ENCODE results near the gene PAX6. TPM values are rescaled to one million over a fixed set of nuclear protein-coding genes. Genes with fewer than 3 reads are reported as not detected.

The PAX6 gene
- total and polyA plus RNA-seq, 9 of the 15 experiments (the other 6 are each of a cell fraction or from before 2014, with no cell fraction given): 1.5 to 10.9 (median 5.3) TPM

GRCh38 chr11:31782257-31782656 lies 28.9 kb downstream of the PAX6 start (continued):
- TF ChIP-seq ZNF318 (IDR thresholded peaks at IDR 0.05; ENCODE audit: borderline replicate concordance in 1 of 2, low read depth in 1 of 2) (no peak), EP400 (IDR thresholded peaks at IDR 0.05) (no peak), ZNF146 (CRISPR knock-in tag; IDR thresholded peaks at IDR 0.05; ENCODE audit: unreplicated experiment) (no peak), ZSCAN32 (CRISPR knock-in tag; IDR thresholded peaks at IDR 0.05) (no peak), CBFA2T3 (IDR thresholded peaks at IDR 0.05) (peak; percentile 66), DLX4 (CRISPR knock-in tag; IDR thresholded peaks at IDR 0.05) (no peak), NFE2L1 (tag; IDR thresholded peaks at IDR 0.05; ENCODE audit: borderline replicate concordance, low read depth) (no peak), DMBX1 (CRISPR knock-in tag; IDR thresholded peaks at IDR 0.05; ENCODE audit: borderline replicate concordance) (no peak), TAL1 (IDR thresholded peaks at IDR 0.05) (peak; percentile 55), ZNF274 (IDR thresholded peaks at IDR 0.05; ENCODE audit: borderline replicate concordance, low read depth, low read length) (no peak), ZNF436 (CRISPR knock-in tag; IDR thresholded peaks at IDR 0.05) (no peak), ZNF316 (IDR thresholded peaks at IDR 0.05) (no peak), ZNF263 (CRISPR knock-in tag; IDR thresholded peaks at IDR 0.05; ENCODE audit: borderline replicate concordance) (peak; percentile 71; the same call in 1 of the 2 replicates), PURB (CRISPR knock-in tag; IDR thresholded peaks at IDR 0.05; ENCODE audit: low read depth) (no peak), ZC3H8 (IDR thresholded peaks at IDR 0.05) (no peak), MITF (IDR thresholded peaks at IDR 0.05) (no peak), TSC22D4 (tag; IDR thresholded peaks at IDR 0.05) (no peak)
- TF ChIP-seq, protein P1, sequence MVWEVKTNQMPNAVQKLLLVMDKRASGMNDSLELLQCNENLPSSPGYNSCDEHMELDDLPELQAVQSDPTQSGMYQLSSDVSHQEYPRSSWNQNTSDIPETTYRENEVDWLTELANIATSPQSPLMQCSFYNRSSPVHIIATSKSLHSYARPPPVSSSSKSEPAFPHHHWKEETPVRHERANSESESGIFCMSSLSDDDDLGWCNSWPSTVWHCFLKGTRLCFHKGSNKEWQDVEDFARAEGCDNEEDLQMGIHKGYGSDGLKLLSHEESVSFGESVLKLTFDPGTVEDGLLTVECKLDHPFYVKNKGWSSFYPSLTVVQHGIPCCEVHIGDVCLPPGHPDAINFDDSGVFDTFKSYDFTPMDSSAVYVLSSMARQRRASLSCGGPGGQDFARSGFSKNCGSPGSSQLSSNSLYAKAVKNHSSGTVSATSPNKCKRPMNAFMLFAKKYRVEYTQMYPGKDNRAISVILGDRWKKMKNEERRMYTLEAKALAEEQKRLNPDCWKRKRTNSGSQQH (CRISPR knock-in tag; IDR thresholded peaks at IDR 0.05): no peak

Measured in K562 (cell line).